ENCODE data around the gene APOBR.

- TF ChIP-seq CTCF (IDR thresholded peaks at IDR 0.05; ENCODE audit: low read length) (no peak), EZH2 (optimal IDR thresholded peaks at IDR 0.05; ENCODE audit: low read depth, low read length) (no peak), EZH2phosphoT487 (IDR thresholded peaks at IDR 0.05; ENCODE audit: low read length) (no peak)
Measured at GRCh38 chr16:28544998-28545397, 50.6 kb downstream of the APOBR start.
